ENCODE measurements around the gene CEP57L1. TPM values are rescaled to one million over a fixed set of nuclear protein-coding genes. Genes with fewer than 3 reads are reported as not detected.
A peak's percentile ranks its signal among the peaks of the same experiment; 100 is the strongest.

CEP57L1 gene
- total and polyA plus RNA-seq, 9 of the 15 experiments (the other 6 are each of a cell fraction or from before 2014, with no cell fraction given) = 39.4 to 88.6 (median 61.8) TPM

DNA sequence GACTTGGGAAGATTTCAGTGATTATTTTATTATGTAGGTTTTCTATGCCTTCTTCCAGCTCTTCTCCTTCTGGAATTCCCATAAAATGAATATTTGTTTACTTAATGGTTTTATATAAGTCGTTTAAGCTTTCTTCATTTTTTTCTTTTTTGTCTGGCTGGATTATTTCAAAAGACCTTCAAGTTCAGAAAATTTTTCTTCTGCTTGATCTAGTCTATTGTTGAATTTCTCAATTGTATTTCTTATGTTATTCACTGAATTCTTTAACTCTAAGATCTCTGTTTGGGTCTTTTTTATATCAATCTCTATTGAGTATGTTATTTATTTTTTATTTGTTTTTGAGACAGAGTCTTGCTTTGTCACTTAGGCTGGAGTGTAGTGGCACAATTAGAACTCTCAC lies 117.4 kb downstream of the CEP57L1 start:
- TF ChIP-seq, protein P1, sequence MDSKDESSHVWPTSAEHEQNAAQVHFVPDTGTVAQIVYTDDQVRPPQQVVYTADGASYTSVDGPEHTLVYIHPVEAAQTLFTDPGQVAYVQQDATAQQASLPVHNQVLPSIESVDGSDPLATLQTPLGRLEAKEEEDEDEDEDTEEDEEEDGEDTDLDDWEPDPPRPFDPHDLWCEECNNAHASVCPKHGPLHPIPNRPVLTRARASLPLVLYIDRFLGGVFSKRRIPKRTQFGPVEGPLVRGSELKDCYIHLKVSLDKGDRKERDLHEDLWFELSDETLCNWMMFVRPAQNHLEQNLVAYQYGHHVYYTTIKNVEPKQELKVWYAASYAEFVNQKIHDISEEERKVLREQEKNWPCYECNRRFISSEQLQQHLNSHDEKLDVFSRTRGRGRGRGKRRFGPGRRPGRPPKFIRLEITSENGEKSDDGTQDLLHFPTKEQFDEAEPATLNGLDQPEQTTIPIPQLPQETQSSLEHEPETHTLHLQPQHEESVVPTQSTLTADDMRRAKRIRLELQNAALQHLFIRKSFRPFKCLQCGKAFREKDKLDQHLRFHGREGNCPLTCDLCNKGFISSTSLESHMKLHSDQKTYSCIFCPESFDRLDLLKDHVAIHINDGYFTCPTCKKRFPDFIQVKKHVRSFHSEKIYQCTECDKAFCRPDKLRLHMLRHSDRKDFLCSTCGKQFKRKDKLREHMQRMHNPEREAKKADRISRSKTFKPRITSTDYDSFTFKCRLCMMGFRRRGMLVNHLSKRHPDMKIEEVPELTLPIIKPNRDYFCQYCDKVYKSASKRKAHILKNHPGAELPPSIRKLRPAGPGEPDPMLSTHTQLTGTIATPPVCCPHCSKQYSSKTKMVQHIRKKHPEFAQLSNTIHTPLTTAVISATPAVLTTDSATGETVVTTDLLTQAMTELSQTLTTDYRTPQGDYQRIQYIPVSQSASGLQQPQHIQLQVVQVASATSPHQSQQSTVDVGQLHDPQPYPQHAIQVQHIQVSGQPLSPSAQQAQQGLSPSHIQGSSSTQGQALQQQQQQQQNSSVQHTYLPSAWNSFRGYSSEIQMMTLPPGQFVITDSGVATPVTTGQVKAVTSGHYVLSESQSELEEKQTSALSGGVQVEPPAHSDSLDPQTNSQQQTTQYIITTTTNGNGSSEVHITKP (IDR thresholded peaks at IDR 0.05; ENCODE audit: partially characterized antibody) = no peak
- peak; percentile 99 for TF ChIP-seq ZNF583 (CRISPR knock-in tag; IDR thresholded peaks at IDR 0.05)
- intact Hi-C loops (cut with micrococcal nuclease) = no loop called here
- no peaks in the 10 kb centered on the region for H3K4me1 ChIP-seq (replicated peaks in 1 of 2; ENCODE audit: control insufficient read depth in 2 of 2, insufficient read depth in 2 of 2, low read length in 2 of 2)
- no peak for FAIRE-seq
- no peak for ATAC-seq
- H3K27me3 ChIP-seq (ENCODE audit: control insufficient read depth in 2 of 2, insufficient read depth in 2 of 2, low read length in 2 of 2) = no peaks in the 10 kb centered on the region
- no peak overlapping the region for H3K9ac ChIP-seq (ENCODE audit: insufficient read depth in 1 of 2, low read depth in 2 of 2, low read length in 2 of 2)
- H3K27ac ChIP-seq (ENCODE audit: extremely low read depth, low read depth, low read length) = no peak overlapping the region
- H3K9me1 ChIP-seq (ENCODE audit: control insufficient read depth, insufficient read depth, low read length) = no peaks in the 10 kb centered on the region
- H3K9me3 ChIP-seq (replicated peaks; ENCODE audit: control insufficient read depth, insufficient read depth, low read depth, low read length) = no peaks in the 10 kb centered on the region; the same call in none of the 2 replicates
- no TSS peak for BruUV-seq (replicated peaks)
- H3K79me2 ChIP-seq (ENCODE audit: control insufficient read depth, insufficient read depth, low read length) = no peaks in the 10 kb centered on the region
- 0% methylated on average over 1 of the region's 1 CpG for WGBS (ENCODE audit: insufficient coverage, low coverage, missing lambda C conversion rate)
- no peaks in the 10 kb centered on the region for H3K36me3 ChIP-seq (ENCODE audit: control insufficient read depth, insufficient read depth, low read length)
- CTCF ChIA-PET (ENCODE audit: low intra/inter-chr PET ratio) = no interaction called here
- H2AFZ ChIP-seq (ENCODE audit: low read depth, low read length) = no peak overlapping the region
- in situ Hi-C loops (cut with MboI) = no loop called here
- no peak for DNase-seq (ENCODE audit: extremely low read depth in 1 of 4, low spot score in 3 of 4)
- POLR2A ChIA-PET = no interaction called here
- no peak overlapping the region for H3K4me2 ChIP-seq (ENCODE audit: insufficient read depth, low read length)
- no peak overlapping the region for H3K4me3 ChIP-seq
- H4K20me1 ChIP-seq (replicated peaks; ENCODE audit: control insufficient read depth, insufficient read depth, low read length) = no peaks in the 10 kb centered on the region

Small RNA genes within 50 kb of the gene (small RNA-seq; reads per million reads assigned to genes)
- not detected for gene RNU6-653P

Other genes with a start within 250 kb of the CEP57L1 start
- 0.14 and 0.69 TPM in 2 replicates for gene ARMC2, start 247.1 kb upstream of the CEP57L1 start, total RNA-seq (2014; rRNA removed)
- 1.7 and 2.4 TPM in 2 replicates for gene ARMC2, start 247.1 kb upstream of the CEP57L1 start, total RNA-seq (2014; rRNA removed; fragmentation: Illumina TruSeq; extraction: Trizol)
- gene ARMC2, start 247.1 kb upstream of the CEP57L1 start, total RNA-seq (2015; rRNA removed; fragmentation: Illumina TruSeq; extraction: Trizol) = 1.2 and 1.6 TPM in 2 replicates
- gene ARMC2, start 247.1 kb upstream of the CEP57L1 start, total RNA-seq (2021) = 0.82 and 1.7 TPM in 2 replicates
- gene ARMC2, start 247.1 kb upstream of the CEP57L1 start, polyA plus RNA-seq (2011; rRNA removed) = 2.9 and 3.6 TPM in 2 replicates
- gene ARMC2, start 247.1 kb upstream of the CEP57L1 start, polyA plus RNA-seq (2014; fragmentation: Illumina TruSeq; extraction: Trizol) = 2.0 and 3.0 TPM in 2 replicates
- gene ARMC2, start 247.1 kb upstream of the CEP57L1 start, polyA plus RNA-seq (2014; fragmentation: Nextera tagmentation; extraction: Ambion mirVana) = under 1 TPM; 0.39 to 0.71 TPM
- 0.37 and 0.69 TPM in 2 replicates for gene ARMC2, start 247.1 kb upstream of the CEP57L1 start, polyA plus RNA-seq (2014; rRNA removed)
- 6.4 and 6.8 TPM in 2 replicates for gene SESN1, start 661 bp upstream of the CEP57L1 start, total RNA-seq (2014; rRNA removed)
- gene SESN1, start 661 bp upstream of the CEP57L1 start, total RNA-seq (2014; rRNA removed; fragmentation: Illumina TruSeq; extraction: Trizol) = 9.4 and 9.8 TPM in 2 replicates
- 9.7 and 11.2 TPM in 2 replicates for gene SESN1, start 661 bp upstream of the CEP57L1 start, total RNA-seq (2015; rRNA removed; fragmentation: Illumina TruSeq; extraction: Trizol)
- 6.6 and 7.4 TPM in 2 replicates for gene SESN1, start 661 bp upstream of the CEP57L1 start, total RNA-seq (2021)
- 13.0 and 13.3 TPM in 2 replicates for gene SESN1, start 661 bp upstream of the CEP57L1 start, polyA plus RNA-seq (2011; rRNA removed)
- gene SESN1, start 661 bp upstream of the CEP57L1 start, polyA plus RNA-seq (2014; fragmentation: Illumina TruSeq; extraction: Trizol) = 8.5 and 8.9 TPM in 2 replicates
- 1 to 10 TPM; 3.1 to 3.8 TPM for gene SESN1, start 661 bp upstream of the CEP57L1 start, polyA plus RNA-seq (2014; fragmentation: Nextera tagmentation; extraction: Ambion mirVana)
- 6.1 and 6.3 TPM in 2 replicates for gene SESN1, start 661 bp upstream of the CEP57L1 start, polyA plus RNA-seq (2014; rRNA removed)